GM12878 (cell line): ENCODE data around the gene ANP32E. TPM values are rescaled to one million over a fixed set of nuclear protein-coding genes. Genes with fewer than 3 reads are reported as not detected.
A peak's percentile ranks its signal among the peaks of the same experiment; 100 is the strongest.

Experiments used
- ATAC-seq: fragments of 200-7000 bp; cut with Tn5 transposase; 3 replicates; pipeline ENCODE4 v1.9.1; 2020; ENCODE audit warnings: mild to moderate bottlenecking, moderate library complexity
- BruUV-seq: library from RNA; stranded (reverse); fragments of 400-500 nt; replicated peaks from 2 replicates; lab custom pipeline; 2021; lab: Mats Ljungman, UMichigan
- CTCF ChIA-PET: fragments of 300-600 bp; sonication (Branson Sonifier 250); formaldehyde crosslinking; extraction: SDS; loops from one replicate; lab custom pipeline; 2021; ENCODE audit warnings: inconsistent platforms; lab: Yijun Ruan, JAX
- POLR2A ChIA-PET: fragments of 350-600 bp; formaldehyde crosslinking; extraction: SDS; loops from one replicate; lab custom pipeline; 2021; ENCODE audit warnings: inconsistent platforms; lab: Charles Lee
- RAD21 ChIA-PET: fragments of 300-600 bp; sonication (Branson Sonifier 250); formaldehyde crosslinking; loops from one replicate; lab custom pipeline; 2023; ENCODE audit warnings: antibody characterized with exemption; ENCODE audit not compliant: unreplicated experiment; lab: Charles Lee
- SMC1A ChIA-PET: fragments of 300-600 bp; sonication (Branson Sonifier 250); formaldehyde crosslinking; loops from one replicate; lab custom pipeline; 2023; ENCODE audit not compliant: unreplicated experiment, uncharacterized antibody; lab: Charles Lee
- DNase-seq: peaks from one replicate; pipeline ENCODE4 v3.0.0-alpha.2; 2011; ENCODE audit warnings: low read depth, low spot score
- FAIRE-seq: peaks from 3 replicates; lab custom pipeline; 2011; peaks lifted over from hg19 to GRCh38; lab: Jason Lieb, UNC
- H2AFZ ChIP-seq: 2 replicates; pipeline ENCODE4 v1.6.0; 2011; ENCODE audit warnings: low read depth, low read length, control low read depth; ENCODE audit not compliant: control insufficient read depth
- H3K27ac ChIP-seq: 2 replicates; pipeline ENCODE4 v1.5.1; 2011; ENCODE audit warnings: control low read depth; ENCODE audit not compliant: control insufficient read depth, insufficient read depth
- H3K27me3 ChIP-seq, 2 experiments: replicated peaks in 1 of 2; 2 replicates each; pipeline versions ENCODE4 v1.6.0 to v1.6.1; 2011; ENCODE audit warnings: low read length in 1 of 2; ENCODE audit not compliant: control insufficient read depth in 2 of 2, insufficient read depth in 2 of 2
- H3K36me3 ChIP-seq, 2 experiments: 2 replicates each; pipeline ENCODE4 v1.5.1; 2011; ENCODE audit warnings: low read length in 1 of 2; ENCODE audit not compliant: control insufficient read depth in 2 of 2, insufficient read depth in 2 of 2
- H3K4me1 ChIP-seq: 2 replicates; pipeline ENCODE4 v1.6.1; 2011; ENCODE audit warnings: mild to moderate bottlenecking, low read length, moderate library complexity, mixed read lengths; ENCODE audit not compliant: control insufficient read depth, insufficient read depth
- H3K4me2 ChIP-seq: 2 replicates; pipeline ENCODE4 v1.6.0; 2011; ENCODE audit warnings: control low read depth; ENCODE audit not compliant: control insufficient read depth, insufficient read depth
- H3K4me3 ChIP-seq: fragments of 200-600 bp; sonication (generic); 2 replicates; pipeline ENCODE4 v1.5.1; 2016
- H3K79me2 ChIP-seq: 2 replicates; pipeline ENCODE4 v1.6.0; 2011; ENCODE audit warnings: low read length; ENCODE audit not compliant: control insufficient read depth, insufficient read depth
- H3K9ac ChIP-seq: 2 replicates; pipeline ENCODE4 v1.8.0; 2011; ENCODE audit warnings: low read length, control low read depth, mixed read lengths; ENCODE audit not compliant: control insufficient read depth, insufficient read depth
- H3K9me3 ChIP-seq: replicated peaks from 3 replicates; pipeline ENCODE4 v1.5.1; 2011; ENCODE audit warnings: mild to moderate bottlenecking, low read length; ENCODE audit not compliant: control insufficient read depth, insufficient read depth
- H4K20me1 ChIP-seq: 2 replicates; pipeline ENCODE4 v1.6.0; 2011; ENCODE audit not compliant: control insufficient read depth, insufficient read depth
- ATF7 ChIP-seq: fragments of 450-650 bp; IDR thresholded peaks from 2 replicates; pipeline ENCODE4 v1.6.1; 2016; ENCODE audit warnings: low read depth, mild to moderate bottlenecking
- E2F4 ChIP-seq: IDR thresholded peaks from 2 replicates; pipeline ENCODE4 v1.6.1; 2012; ENCODE audit warnings: low read depth, low read length, improper control_type of control experiment
- KDM1A ChIP-seq: fragments of 200-600 bp; sonication (generic); IDR thresholded peaks from 2 replicates; pipeline ENCODE4 v1.6.1; 2016; ENCODE audit warnings: borderline replicate concordance
- MYC ChIP-seq: IDR thresholded peaks from 2 replicates; pipeline ENCODE4 v1.6.1; 2011; ENCODE audit warnings: mild to moderate bottlenecking, low read length, moderate library complexity, inconsistent platforms; ENCODE audit not compliant: insufficient read depth, insufficient replicate concordance, insufficient read length, severe bottlenecking
- NFYB ChIP-seq: IDR thresholded peaks from 2 replicates; pipeline ENCODE4 v1.6.1; 2011; ENCODE audit warnings: low read depth, mild to moderate bottlenecking, low read length, improper control_type of control experiment, moderate library complexity; ENCODE audit not compliant: insufficient read depth
- POLR2AphosphoS2 ChIP-seq: IDR thresholded peaks from 2 replicates; pipeline ENCODE4 v1.6.1; 2011; ENCODE audit warnings: low read depth, mild to moderate bottlenecking, low read length, improper control_type of control experiment, moderate library complexity
- SREBF1 ChIP-seq: IDR thresholded peaks from 2 replicates; pipeline ENCODE4 v1.6.1; 2012; ENCODE audit warnings: mild to moderate bottlenecking, low read length
- WGBS: methylation state at CpG from one replicate; pipeline ENCODE4 v1.1.6; 2016; ENCODE audit warnings: low lambda C conversion rate; ENCODE audit not compliant: insufficient replicate concordance, insufficient coverage; ENCODE audit errors: missing lambda C conversion rate; 5-methylcytosine and 5-hydroxymethylcytosine counted together
- in situ Hi-C: fragments of 300-500 bp; cut with MboI; formaldehyde crosslinking; loops from 9 replicates; pipeline ENCODE4 v1.14.3; 2018; ENCODE audit warnings: mixed read lengths
- intact Hi-C: fragments of 100-400 bp; cut with micrococcal nuclease; formaldehyde crosslinking; loops from one replicate; pipeline ENCODE4 v1.14.2; 2022; ENCODE audit not compliant: unreplicated experiment
- polyA plus RNA-seq, 11 experiments: library from polyadenylated mRNA; depleted of rRNA in 4 of 11; unstranded in 6 of 11; stranded (reverse) in 5 of 11; fragments of >200 nt; fragmentation: Nextera tagmentation in 4 of 11; fragmentation: Illumina TruSeq in 1 of 11; extraction: Ambion mirVana in 4 of 11; extraction: Trizol in 1 of 11; gene quantifications; 1 replicate in 1 of 11; 2 replicates in 10 of 11; pipeline versions ENCODE4 v1.2.1 to v1.2.3, GENCODE V29; 2011 to 2016; ENCODE audit warnings: inconsistent platforms in 2 of 11, missing spikeins in 2 of 11, low read depth in 1 of 11
- total RNA-seq, 4 experiments: library from RNA; depleted of rRNA in 3 of 4; stranded (reverse); fragments of >200 nt in 3 of 4; fragmentation: Illumina TruSeq in 1 of 4; extraction: Trizol in 1 of 4; gene quantifications; 2 replicates each; pipeline versions ENCODE4 v1.2.1 to v1.2.3, GENCODE V29; 2013 to 2021

ANP32E gene
- total and polyA plus RNA-seq, 10 of the 15 experiments (the other 5 are each of a cell fraction or from before 2014, with no cell fraction given) = 59.2 to 250 (median 121) TPM

GRCh38 chr1:150256554-150257341, 20.8 kb upstream of the ANP32E start:
- Histone ChIP-seq H3K79me2 (no peaks in the 10 kb centered on the region), H4K20me1 (no peaks in the 10 kb centered on the region), H3K4me1 (peaks cover 5% of the 10 kb centered on the region; the same call in 1 of the 2 replicates), H3K4me3 (0 out of 2 replicates have a peak overlapping the region, but pooled peaks have one; percentile 9), H3K9me3 (no peaks in the 10 kb centered on the region)
- ChIA-PET RAD21 (interaction anchor here (0.8 to 2.7 kb wide), 13 partner anchors 16 to 739 kb away, joined by 3 to 18 read pairs (median 5); partner anchors contain the start of genes C1orf54 and RPRD2), SMC1A (interaction anchor here (0.6 to 3.2 kb wide), 18 partner anchors 12 to 276 kb away, joined by 3 to 18 read pairs (median 5); partner anchors contain the start of genes APH1A and C1orf54)
- DNase-seq = no peak
- no peak for FAIRE-seq
- in situ Hi-C loops = loop anchor here (5.0 kb wide), 1 partner anchor 741 kb away; no protein-coding TSS in a partner anchor
- TF ChIP-seq MYC (no peak), KDM1A (no peak), E2F4 (no peak), SREBF1 (no peak), ATF7 (no peak), POLR2AphosphoS2 (no peak), NFYB (no peak)
- TF ChIP-seq, all 136 proteins: peak for 0
- no peak overlapping the region for H3K4me2 ChIP-seq
- WGBS = 30% methylated on average over 14 of the region's 14 CpGs
- intact Hi-C loops = loop anchor here (1.0 to 10.0 kb wide), 6 partner anchors 12 to 738 kb away; partner anchors contain the start of gene FALEC
- no peak overlapping the region for H2AFZ ChIP-seq
- no peak overlapping the region for H3K27ac ChIP-seq
- H3K36me3 ChIP-seq = no peaks in the 10 kb centered on the region
- ATAC-seq = no peak
- no TSS peak for BruUV-seq
- ChIA-PET POLR2A (interaction anchor here (0.9 to 1.3 kb wide), 4 partner anchors 12 to 271 kb away, joined by 3 to 8 read pairs (median 3); partner anchors contain the start of gene APH1A), CTCF (interaction anchor here (0.9 to 7.5 kb wide), 35 partner anchors 9 to 740 kb away, joined by 3 to 98 read pairs (median 4); partner anchors contain the start of genes APH1A, C1orf54 and CIART)
- no peak overlapping the region for H3K9ac ChIP-seq
- H3K27me3 ChIP-seq = no peaks in the 10 kb centered on the region; a peak in 2 of 4 replicates
